ENCODE data around the gene FBXL17. TPM values are rescaled to one million over a fixed set of nuclear protein-coding genes. Genes with fewer than 3 reads are reported as not detected.

Gene FBXL17
- total RNA-seq, 1 donor from 2014 or later: 26.9 TPM

- CTCF ChIA-PET: no interaction called here
- ATAC-seq (ENCODE audit: low read depth) (no peak), DNase-seq (no peak)
- Mint-ChIP-seq H3K27ac (no peak overlapping the region), H3K27me3 (no peaks in the 10 kb centered on the region), H3K4me1 (peaks cover 7% of the 10 kb centered on the region), H3K4me3 (no peak overlapping the region), H3K9me3 (no peaks in the 10 kb centered on the region), H3K36me3 (ENCODE audit: low read depth) (no peaks in the 10 kb centered on the region)
- intact Hi-C loops (cut with micrococcal nuclease): no loop called here
- no peak for TF ChIP-seq CTCF (IDR thresholded peaks at IDR 0.05)
- POLR2A ChIA-PET: no interaction called here
Observed at GRCh38 chr5:108264533-108264932, 117.4 kb downstream of the FBXL17 start.

GRCh38 chr5:108263338-108263737 lies 118.6 kb downstream of the FBXL17 start:
- intact Hi-C loops (cut with micrococcal nuclease): no loop called here
- TF ChIP-seq CTCF (IDR thresholded peaks at IDR 0.05): no peak
- ATAC-seq (ENCODE audit: low read depth): no peak
- H3K36me3 Mint-ChIP-seq (ENCODE audit: low read depth): no peaks in the 10 kb centered on the region
- POLR2A ChIA-PET: interaction anchor here (0.7 kb wide), 1 partner anchor 655 kb away, joined by 4 read pairs; no protein-coding TSS in a partner anchor
- no peaks in the 10 kb centered on the region for H3K9me3 Mint-ChIP-seq
- no peak for DNase-seq
- CTCF ChIA-PET: interaction anchor here (1.2 kb wide), 1 partner anchor 8 kb away, joined by 3 read pairs; no protein-coding TSS in a partner anchor
- H3K4me3 Mint-ChIP-seq: no peak overlapping the region
- H3K27me3 Mint-ChIP-seq: no peaks in the 10 kb centered on the region
- H3K27ac Mint-ChIP-seq: no peak overlapping the region
- peaks cover 7% of the 10 kb centered on the region for H3K4me1 Mint-ChIP-seq

GRCh38 chr5:108260858-108261170 lies 121.1 kb downstream of the FBXL17 start:
- ATAC-seq (ENCODE audit: low read depth) (no peak), DNase-seq (no peak)
- ChIA-PET POLR2A (interaction anchor here (0.9 kb wide), 1 partner anchor 18 kb away, joined by 3 read pairs; no protein-coding TSS in a partner anchor), CTCF (interaction anchor here (0.7 to 4.8 kb wide), 12 partner anchors 9 to 803 kb away, joined by 3 to 76 read pairs (median 7); no protein-coding TSS in a partner anchor)
- no peaks in the 10 kb centered on the region for H3K9me3 Mint-ChIP-seq
- H3K27ac Mint-ChIP-seq: no peak overlapping the region
- H3K4me3 Mint-ChIP-seq: no peak overlapping the region
- peaks cover 7% of the 10 kb centered on the region for H3K4me1 Mint-ChIP-seq
- intact Hi-C loops (cut with micrococcal nuclease): loop anchor here (1.0 kb wide), 3 partner anchors 84 to 1218 kb away; no protein-coding TSS in a partner anchor
- H3K36me3 Mint-ChIP-seq (ENCODE audit: low read depth): no peaks in the 10 kb centered on the region
- H3K27me3 Mint-ChIP-seq: no peaks in the 10 kb centered on the region
- TF ChIP-seq CTCF (IDR thresholded peaks at IDR 0.05): no peak

GRCh38 chr5:108260117-108260857 lies 121.6 kb downstream of the FBXL17 start:
- peaks cover 7% of the 10 kb centered on the region for H3K4me1 Mint-ChIP-seq
- H3K4me3 Mint-ChIP-seq: peak overlapping the region; percentile 64
- ATAC-seq (ENCODE audit: low read depth) (peak; percentile 75), DNase-seq (no peak)
- intact Hi-C loops (cut with micrococcal nuclease): loop anchor here (1.0 kb wide), 3 partner anchors 85 to 1219 kb away; no protein-coding TSS in a partner anchor
- no peaks in the 10 kb centered on the region for H3K36me3 Mint-ChIP-seq (ENCODE audit: low read depth)
- POLR2A ChIA-PET: interaction anchor here (0.9 kb wide), 1 partner anchor 18 kb away, joined by 3 read pairs; no protein-coding TSS in a partner anchor
- TF ChIP-seq CTCF (IDR thresholded peaks at IDR 0.05): peak; percentile 64
- H3K27me3 Mint-ChIP-seq: no peaks in the 10 kb centered on the region
- H3K27ac Mint-ChIP-seq: peak overlapping the region; percentile 56
- CTCF ChIA-PET: interaction anchor here (0.7 to 4.8 kb wide), 16 partner anchors 9 to 803 kb away, joined by 3 to 76 read pairs (median 6); partner anchors contain the start of gene FBXL17
- H3K9me3 Mint-ChIP-seq: no peaks in the 10 kb centered on the region

GRCh38 chr5:108259306-108259705 lies 122.6 kb downstream of the FBXL17 start:
- Mint-ChIP-seq H3K4me3 (no peak overlapping the region), H3K27ac (no peak overlapping the region), H3K36me3 (ENCODE audit: low read depth) (no peaks in the 10 kb centered on the region), H3K4me1 (peaks cover 7% of the 10 kb centered on the region), H3K9me3 (no peaks in the 10 kb centered on the region), H3K27me3 (no peaks in the 10 kb centered on the region)
- DNase-seq (no peak), ATAC-seq (ENCODE audit: low read depth) (no peak)
- TF ChIP-seq CTCF (IDR thresholded peaks at IDR 0.05): no peak
- intact Hi-C loops (cut with micrococcal nuclease): no loop called here
- ChIA-PET POLR2A (no interaction called here), CTCF (interaction anchor here (1.0 to 4.8 kb wide), 9 partner anchors 10 to 123 kb away, joined by 3 to 76 read pairs (median 10); partner anchors contain the start of gene FBXL17)

All from activated B cell treated with CpG ODN at 0.5 μM for 24 hours (primary cell).